HG03280 (cell line): ENCODE measurements around the gene MEDAG.
"Not testable (repeated sequence)": the region's sequence is repeated elsewhere in the genome, so short reads cannot be mapped to it uniquely, and the experiment has no call there.

Experiments used
- ATAC-seq: cut with Tn5 transposase; IDR thresholded peaks from one replicate; pipeline ENCODE4 v1.9.1; 2021; ENCODE audit warnings: mild to moderate bottlenecking, moderate library complexity; ENCODE audit not compliant: unreplicated experiment

Gene MEDAG

DNA sequence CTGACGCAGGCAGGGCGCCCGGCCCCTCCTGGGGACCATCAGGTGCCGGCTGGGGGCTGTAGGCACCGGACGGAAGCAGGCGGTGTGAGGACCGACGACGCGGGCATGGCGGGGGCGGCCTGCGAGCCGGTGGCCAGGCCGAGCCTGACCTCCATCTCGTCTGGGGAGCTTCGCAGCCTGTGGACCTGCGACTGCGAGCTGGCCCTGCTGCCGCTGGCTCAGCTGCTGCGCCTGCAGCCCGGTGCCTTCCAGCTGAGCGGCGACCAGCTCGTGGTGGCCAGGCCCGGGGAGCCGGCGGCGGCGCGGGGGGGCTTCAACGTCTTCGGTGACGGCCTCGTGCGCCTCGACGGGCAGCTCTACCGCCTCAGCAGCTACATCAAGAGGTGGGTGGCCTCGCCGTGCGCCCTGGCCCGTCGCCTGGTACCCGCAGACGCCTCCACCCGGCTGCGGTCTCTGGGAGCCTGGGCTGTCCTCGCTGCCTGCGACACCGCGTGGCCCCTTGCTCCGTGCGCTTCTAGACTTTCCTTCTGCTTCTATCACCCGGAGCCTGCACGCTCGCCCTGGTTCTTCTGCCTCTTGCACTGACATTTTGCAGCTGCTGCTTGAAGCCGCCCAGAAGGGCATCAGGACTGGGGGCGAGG, 460 bp downstream of the MEDAG start:
- ATAC-seq, result no peak

- no peak for ATAC-seq
Observed at GRCh38 chr13:30907121-30907861, 1.2 kb downstream of the MEDAG start.

DNA sequence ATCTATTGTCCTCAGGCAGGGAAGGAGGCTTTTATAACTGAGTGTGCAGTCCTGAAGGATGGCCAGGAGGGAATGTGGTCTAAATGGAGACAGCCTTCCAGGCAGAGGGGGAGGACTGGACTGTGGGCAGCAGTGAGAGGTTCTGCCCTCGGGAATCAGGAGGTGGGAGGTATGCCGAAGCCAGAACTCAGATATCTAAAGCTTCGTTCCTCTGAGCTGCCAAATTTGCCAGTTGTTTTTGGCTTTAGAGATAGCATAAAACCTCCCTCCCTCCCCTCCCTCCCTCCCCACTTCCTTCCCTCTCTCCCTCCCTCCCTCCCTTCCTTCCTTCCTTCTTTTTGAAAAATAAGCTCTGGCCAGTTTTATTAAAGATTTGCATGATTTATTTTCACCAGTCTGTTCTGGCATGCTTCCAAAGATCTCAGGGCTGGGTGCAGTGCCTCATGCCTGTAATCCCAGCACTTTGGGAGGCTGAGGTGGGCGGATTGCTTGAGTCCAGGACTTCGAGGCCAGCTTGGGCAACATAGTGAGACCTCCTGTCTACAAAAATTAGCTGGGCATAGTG, 2.4 kb downstream of the MEDAG start:
- ATAC-seq, result no peak

DNA sequence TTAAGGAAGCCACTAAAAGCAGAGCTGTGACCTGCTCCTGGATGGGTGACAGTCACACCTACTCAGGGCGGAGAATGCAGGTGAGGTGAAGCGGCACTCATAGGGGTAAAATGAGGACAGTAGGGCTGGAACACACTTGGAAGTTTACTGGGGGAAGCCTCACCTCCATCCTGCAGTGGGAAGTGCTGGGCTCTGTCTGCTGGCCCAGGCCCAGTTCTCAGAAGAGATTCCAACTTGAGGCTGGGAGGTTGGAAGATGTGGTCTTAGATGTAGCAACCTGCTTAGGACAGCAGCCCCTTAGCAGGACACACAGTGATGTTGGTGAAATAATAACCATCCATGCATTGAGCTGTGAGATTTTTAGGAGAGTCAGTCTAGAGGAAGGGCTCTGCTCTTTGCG, 4.6 kb downstream of the MEDAG start:
- ATAC-seq, result no peak

DNA sequence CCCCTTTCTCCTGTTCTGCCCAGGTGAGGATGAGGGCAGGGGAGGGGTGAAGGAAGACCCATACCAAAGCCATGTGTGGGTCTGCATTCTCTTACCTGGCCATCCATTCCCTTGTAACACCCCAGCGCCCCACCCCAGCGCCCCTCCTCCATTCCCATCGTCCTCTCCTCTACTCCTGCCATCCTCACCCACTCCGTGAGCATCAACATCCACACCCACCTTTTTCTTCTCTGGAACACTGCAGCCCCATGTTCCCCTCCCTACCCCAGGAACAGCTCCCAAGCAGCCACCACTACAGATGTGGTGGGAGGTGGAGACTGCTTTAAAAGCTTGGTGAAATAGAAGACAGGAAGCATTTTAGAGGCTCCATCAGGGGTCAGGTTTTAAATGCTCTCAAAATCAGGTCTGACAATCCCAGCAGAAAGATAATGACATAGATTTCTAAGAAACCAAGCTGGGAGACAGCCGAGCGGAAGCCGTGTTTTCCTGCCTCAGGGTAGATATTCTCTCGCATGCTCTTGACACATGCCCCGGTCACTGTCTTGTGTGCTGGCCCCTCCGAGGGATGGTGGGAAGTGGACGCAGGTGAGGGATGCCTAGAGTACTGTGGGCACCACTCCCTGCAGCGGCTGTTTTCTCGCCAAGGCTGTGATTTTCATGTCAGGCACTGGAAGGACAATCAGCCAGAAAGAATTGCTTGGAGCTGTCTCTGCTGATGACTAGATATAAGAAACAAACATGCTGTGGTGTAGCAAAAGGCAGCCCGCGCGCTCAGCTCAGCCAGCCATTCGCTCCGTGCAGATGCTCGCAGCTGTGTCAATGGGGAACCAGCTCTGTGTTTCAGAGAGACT, 9.8 kb downstream of the MEDAG start:
- no peak for ATAC-seq

DNA sequence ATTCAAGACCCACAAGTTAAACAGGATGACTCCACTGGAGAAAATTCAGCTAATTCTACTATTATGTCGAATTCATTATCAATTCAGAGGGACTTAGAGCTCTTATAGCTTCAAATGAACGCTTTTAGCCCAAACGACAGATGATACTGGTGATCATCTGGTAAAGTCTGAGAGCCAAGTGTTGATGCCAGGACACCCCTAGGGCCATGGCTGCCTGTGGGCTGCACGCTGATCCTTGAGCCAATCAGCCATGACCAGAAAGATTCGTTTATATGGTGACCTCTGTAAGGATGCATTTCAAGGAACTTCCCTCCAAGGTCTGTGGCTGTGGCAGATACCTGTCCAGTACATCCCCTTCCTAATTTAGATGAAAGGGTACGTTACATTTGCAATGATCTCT, 10.9 kb downstream of the MEDAG start:
- ATAC-seq, result no peak

DNA sequence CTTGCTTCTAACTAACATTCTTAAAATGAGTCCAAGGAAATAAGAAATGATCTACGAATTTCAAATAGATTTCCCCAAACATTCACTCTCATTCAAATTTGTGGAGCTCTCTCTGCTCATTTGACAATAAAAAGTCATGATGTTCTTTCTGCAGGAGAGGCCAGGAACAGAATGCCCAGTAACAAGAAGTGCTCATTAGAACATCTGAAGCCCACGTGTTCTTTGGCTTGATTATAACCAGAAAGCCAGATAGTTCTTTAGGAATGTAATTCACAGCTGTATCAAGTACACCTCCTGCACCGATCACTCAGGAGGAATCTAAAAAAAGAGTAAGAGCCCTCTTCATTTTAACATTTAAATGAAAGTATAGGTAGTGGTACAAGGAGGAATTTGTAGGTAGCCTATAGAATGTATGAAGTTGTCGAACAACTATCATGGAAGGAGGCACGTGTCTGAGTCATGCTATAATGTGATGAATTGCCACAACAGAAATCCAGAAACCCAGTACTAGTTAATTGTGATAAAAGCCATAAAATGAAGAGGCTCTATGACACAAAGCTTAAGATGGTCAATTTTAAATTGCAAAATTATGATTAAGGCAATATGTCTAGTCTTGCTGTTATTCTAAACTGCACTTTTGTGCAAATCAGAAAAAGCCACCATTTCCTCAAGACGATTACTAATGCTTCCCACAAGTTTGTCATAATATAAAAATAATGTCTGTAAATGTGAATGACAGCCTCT, 12.8 kb downstream of the MEDAG start:
- ATAC-seq, result no peak

DNA sequence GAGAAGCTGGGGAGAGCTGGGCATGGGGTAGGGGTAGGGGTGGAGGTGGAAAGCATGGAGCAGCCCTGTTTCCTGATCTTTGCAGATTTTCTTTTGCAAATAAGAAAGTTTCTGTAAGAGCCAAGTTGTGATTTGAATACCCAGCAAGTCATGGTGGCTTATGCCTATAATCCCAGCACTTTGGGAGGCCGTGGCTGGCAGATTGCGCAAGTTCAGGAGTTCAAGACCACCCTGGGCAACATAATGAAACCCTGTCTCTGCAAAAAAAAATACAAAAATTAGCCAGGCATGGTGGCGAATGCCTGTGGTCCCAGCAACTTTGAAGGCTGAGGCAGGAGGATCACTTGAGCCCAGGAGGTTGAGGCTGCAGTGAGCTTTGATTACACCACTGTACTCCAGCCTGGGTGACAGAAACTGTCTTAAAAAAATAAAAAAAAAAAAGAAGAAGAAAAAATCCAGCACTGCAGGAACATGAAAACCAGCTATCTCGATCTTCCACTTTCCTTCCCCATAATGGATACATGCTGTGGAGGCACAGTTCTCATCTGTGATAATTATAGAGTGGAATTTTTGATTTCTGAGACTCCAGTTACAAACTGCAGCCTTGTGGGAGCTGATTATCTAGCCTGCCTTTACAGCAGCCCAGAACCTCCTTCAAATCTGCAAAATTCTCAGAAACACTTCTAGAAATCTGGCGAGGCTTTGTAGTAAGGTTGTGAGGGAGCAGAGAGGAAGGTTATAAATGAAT, 14.3 kb downstream of the MEDAG start:
- ATAC-seq, result no peak

GRCh38 chr13:30923418-30923817, 17.3 kb downstream of the MEDAG start:
- ATAC-seq, result no peak

GRCh38 chr13:30924721-30925120, 18.6 kb downstream of the MEDAG start:
- no peak for ATAC-seq

- ATAC-seq, result no peak
Observed at GRCh38 chr13:30925429-30925828, 19.4 kb downstream of the MEDAG start.

GRCh38 chr13:30926781-30927180, 20.7 kb downstream of the MEDAG start:
- ATAC-seq, result no peak

DNA sequence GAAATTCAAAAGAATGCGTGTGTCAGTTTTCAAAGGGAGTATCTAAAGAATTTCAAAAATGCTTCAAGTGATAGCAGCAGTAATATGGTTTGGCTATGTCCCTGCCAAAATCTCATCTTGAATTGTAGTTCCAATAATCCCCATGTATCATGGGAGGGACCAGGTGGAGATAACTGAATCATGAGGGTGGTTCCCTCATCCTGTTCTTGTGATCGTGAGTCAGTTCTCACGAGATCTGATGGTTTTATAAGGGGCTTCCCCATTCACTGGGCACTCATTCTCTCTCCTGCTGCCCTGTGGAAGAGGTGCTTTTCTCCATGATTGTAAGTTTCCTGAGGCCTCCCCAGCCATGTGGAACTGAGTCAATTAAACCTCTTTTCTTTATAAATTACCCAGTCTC, 21.1 kb downstream of the MEDAG start:
- not testable (repeated sequence) for ATAC-seq

GRCh38 chr13:30927595-30927994, 21.5 kb downstream of the MEDAG start:
- no peak for ATAC-seq

- no peak for ATAC-seq
Observed at GRCh38 chr13:30928978-30929377, 22.9 kb downstream of the MEDAG start.

- ATAC-seq, result no peak
Observed at GRCh38 chr13:30932481-30933353, 26.6 kb downstream of the MEDAG start, which contains the start of gene TEX26. TEX26 (plus strand) TSS chr13:30932656; CDS start chr13:30932716, 60 bp downstream.

DNA sequence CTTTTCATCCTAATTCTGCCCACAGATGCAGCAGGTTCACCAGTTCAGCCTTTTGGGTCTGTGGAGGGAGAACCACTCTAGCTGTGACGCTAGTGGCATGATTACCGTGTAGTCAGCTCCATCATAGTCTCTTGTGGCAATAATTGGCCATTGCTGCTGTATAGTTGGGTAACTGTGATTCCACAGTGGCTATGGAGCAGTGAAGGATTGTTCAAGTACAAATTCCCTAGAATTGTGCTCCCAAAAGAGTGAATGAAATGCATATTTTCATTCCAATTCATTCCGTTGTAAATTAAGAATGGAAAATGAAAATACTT, 27.2 kb downstream of the MEDAG start:
- ATAC-seq, result no peak

GRCh38 chr13:30934381-30934780, 28.3 kb downstream of the MEDAG start:
- no peak for ATAC-seq

- ATAC-seq, result no peak
Observed at GRCh38 chr13:30934803-30935202, 28.7 kb downstream of the MEDAG start.
